Cerebellar cortex (tissue), 1 donor: ENCODE measurements around the gene SIL1.
A peak's percentile ranks its signal among the peaks of the same experiment; 100 is the strongest.

Experiments
- DNase-seq: peaks from one replicate; pipeline ENCODE4 v3.0.0-alpha.2; 2015; ENCODE audit warnings: low spot score

SIL1 gene

GRCh38 chr5:138918686-138919085, 279.5 kb downstream of the SIL1 start:
- peak; percentile 28 for DNase-seq

GRCh38 chr5:138914338-138914737, 283.8 kb downstream of the SIL1 start:
- DNase-seq, result no peak

GRCh38 chr5:138913773-138914172, 284.4 kb downstream of the SIL1 start:
- DNase-seq, result no peak

GRCh38 chr5:138912093-138912492, 286.1 kb downstream of the SIL1 start:
- DNase-seq, result no peak

- no peak for DNase-seq
Observed at GRCh38 chr5:138911441-138911840, 286.7 kb downstream of the SIL1 start.

- DNase-seq, result no peak
Observed at GRCh38 chr5:138910546-138911185, 287.5 kb downstream of the SIL1 start.

- DNase-seq, result no peak
Observed at GRCh38 chr5:138909734-138910133, 288.4 kb downstream of the SIL1 start.

GRCh38 chr5:138905541-138905940, 292.6 kb downstream of the SIL1 start:
- no peak for DNase-seq

- DNase-seq, result no peak
Observed at GRCh38 chr5:138903130-138903775, 294.9 kb downstream of the SIL1 start.

- DNase-seq, result no peak
Observed at GRCh38 chr5:138901716-138902115, 296.5 kb downstream of the SIL1 start.

- no peak for DNase-seq
Observed at GRCh38 chr5:138900281-138900965, 297.7 kb downstream of the SIL1 start.

GRCh38 chr5:138898742-138899141, 299.4 kb downstream of the SIL1 start:
- DNase-seq, result no peak

- no peak for DNase-seq
Observed at GRCh38 chr5:138898299-138898698, 299.9 kb downstream of the SIL1 start.
